OCI-LY7 (cell line): ENCODE measurements around the gene PET100.

ENCODE experiments used
- EZH2phosphoT487 ChIP-seq: fragments of 200-600 bp; sonication (generic); IDR thresholded peaks from 2 replicates; pipeline ENCODE4 v1.6.1; 2018; ENCODE audit warnings: low read depth, borderline replicate concordance, mild to moderate bottlenecking, mixed run types, antibody characterized with exemption, low read length, moderate library complexity, mixed read lengths
- TF ChIP-seq, protein P1 (sequence below): fragments of 200-600 bp; sonication (generic); conservative IDR thresholded peaks from 2 replicates; pipeline ENCODE4 v1.5.1; 2014; ENCODE audit warnings: mild to moderate bottlenecking, antibody characterized with exemption, low read length, moderate library complexity, mixed read lengths

DNA sequence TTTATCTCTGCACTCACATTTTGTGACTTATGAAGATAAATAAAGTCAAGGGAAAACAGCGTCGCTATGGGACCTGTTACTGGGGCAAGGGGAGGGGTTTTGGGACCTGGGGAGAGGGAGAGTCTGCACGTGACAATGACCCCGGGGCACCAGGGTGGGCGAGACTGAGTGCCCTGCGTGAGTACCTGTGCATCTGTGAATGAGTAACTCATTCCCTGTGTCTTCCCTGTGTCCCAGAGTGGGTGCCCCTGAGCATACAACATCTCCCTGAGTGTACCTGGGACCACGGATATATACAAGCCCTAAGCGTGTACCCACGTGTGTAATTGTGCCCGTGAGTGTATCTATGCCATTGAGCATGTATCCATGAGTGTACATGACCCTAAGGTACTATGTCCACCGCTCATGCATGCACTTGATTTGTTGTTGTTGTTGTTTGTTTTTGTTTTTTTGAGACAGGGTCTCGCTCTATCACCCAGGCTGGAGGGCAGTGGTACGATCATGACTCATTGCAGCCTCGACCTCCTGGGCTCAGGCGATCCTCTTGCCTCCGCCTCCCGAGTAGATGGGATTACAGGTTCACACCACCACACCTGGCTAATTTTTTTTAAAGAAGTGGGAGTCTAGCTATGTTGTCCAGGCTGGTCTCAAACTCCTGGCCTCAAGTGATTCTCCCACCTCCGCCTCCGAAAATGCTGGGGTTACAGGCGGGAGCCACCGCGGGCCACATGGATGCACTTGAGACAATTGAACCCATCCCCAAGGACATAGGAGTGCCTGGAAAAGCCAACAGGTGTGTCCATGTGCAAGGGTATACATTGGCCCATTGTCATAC lies 50.4 kb downstream of the PET100 start:
- TF ChIP-seq, protein P1, sequence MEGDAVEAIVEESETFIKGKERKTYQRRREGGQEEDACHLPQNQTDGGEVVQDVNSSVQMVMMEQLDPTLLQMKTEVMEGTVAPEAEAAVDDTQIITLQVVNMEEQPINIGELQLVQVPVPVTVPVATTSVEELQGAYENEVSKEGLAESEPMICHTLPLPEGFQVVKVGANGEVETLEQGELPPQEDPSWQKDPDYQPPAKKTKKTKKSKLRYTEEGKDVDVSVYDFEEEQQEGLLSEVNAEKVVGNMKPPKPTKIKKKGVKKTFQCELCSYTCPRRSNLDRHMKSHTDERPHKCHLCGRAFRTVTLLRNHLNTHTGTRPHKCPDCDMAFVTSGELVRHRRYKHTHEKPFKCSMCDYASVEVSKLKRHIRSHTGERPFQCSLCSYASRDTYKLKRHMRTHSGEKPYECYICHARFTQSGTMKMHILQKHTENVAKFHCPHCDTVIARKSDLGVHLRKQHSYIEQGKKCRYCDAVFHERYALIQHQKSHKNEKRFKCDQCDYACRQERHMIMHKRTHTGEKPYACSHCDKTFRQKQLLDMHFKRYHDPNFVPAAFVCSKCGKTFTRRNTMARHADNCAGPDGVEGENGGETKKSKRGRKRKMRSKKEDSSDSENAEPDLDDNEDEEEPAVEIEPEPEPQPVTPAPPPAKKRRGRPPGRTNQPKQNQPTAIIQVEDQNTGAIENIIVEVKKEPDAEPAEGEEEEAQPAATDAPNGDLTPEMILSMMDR: no peak
- no peak for TF ChIP-seq EZH2phosphoT487
